Smooth muscle cell (in vitro differentiated cells): ENCODE measurements around the gene TROAP. TPM values are rescaled to one million over a fixed set of nuclear protein-coding genes. Genes with fewer than 3 reads are reported as not detected.

ENCODE experiments used
- DNase-seq: peaks from one replicate; lab custom pipeline; 2025; ENCODE audit not compliant: unreplicated experiment; lab: John Stamatoyannopoulos, UW
- H2AFZ ChIP-seq: fragments of 200-600 bp; sonication (generic); 2 replicates; pipeline ENCODE4 v1.6.0; 2016; ENCODE audit warnings: antibody characterized with exemption, low read depth, mild to moderate bottlenecking
- H3F3A ChIP-seq: fragments of 200-600 bp; sonication (generic); 2 replicates; pipeline ENCODE4 v1.6.0; 2017; ENCODE audit warnings: antibody characterized with exemption, low read depth
- H3K27ac ChIP-seq: fragments of 200-600 bp; sonication (generic); 2 replicates; pipeline ENCODE4 v1.5.1; 2016; ENCODE audit warnings: low read depth, mild to moderate bottlenecking
- H3K27me3 ChIP-seq: fragments of 200-600 bp; sonication (generic); 2 replicates; pipeline ENCODE4 v1.6.1; 2016; ENCODE audit warnings: low read depth, mild to moderate bottlenecking
- H3K36me3 ChIP-seq: fragments of 200-600 bp; sonication (generic); 2 replicates; pipeline ENCODE4 v1.5.1; 2016; ENCODE audit warnings: low read depth
- H3K4me1 ChIP-seq: fragments of 200-600 bp; sonication (generic); 2 replicates; pipeline ENCODE4 v1.5.1; 2016; ENCODE audit warnings: low read depth
- H3K4me2 ChIP-seq: fragments of 200-600 bp; sonication (generic); 2 replicates; pipeline ENCODE4 v1.6.0; 2016; ENCODE audit warnings: mild to moderate bottlenecking
- H3K4me3 ChIP-seq: fragments of 200-600 bp; sonication (generic); 2 replicates; pipeline ENCODE4 v1.5.1; 2016; ENCODE audit warnings: mild to moderate bottlenecking
- H3K79me2 ChIP-seq: fragments of 200-600 bp; sonication (generic); 2 replicates; pipeline ENCODE4 v1.6.0; 2016; ENCODE audit warnings: low read depth, mild to moderate bottlenecking
- H3K9ac ChIP-seq: fragments of 200-600 bp; sonication (generic); 2 replicates; pipeline ENCODE4 v1.6.0; 2016; ENCODE audit warnings: low read depth
- H3K9me3 ChIP-seq: fragments of 200-600 bp; sonication (generic); replicated peaks from 2 replicates; pipeline ENCODE4 v1.5.1; 2016; ENCODE audit warnings: low read depth
- H4K20me1 ChIP-seq: fragments of 200-600 bp; sonication (generic); 2 replicates; pipeline ENCODE4 v1.6.0; 2016; ENCODE audit warnings: low read depth
- WGBS: methylation state at CpG from one replicate; pipeline ENCODE4 v1.1.7; 2016; ENCODE audit warnings: low lambda C conversion rate; 5-methylcytosine and 5-hydroxymethylcytosine counted together
- polyA plus RNA-seq: library from polyadenylated mRNA; unstranded; fragments of >200 nt; fragmentation: Nextera tagmentation; extraction: Ambion mirVana; gene quantifications from 2 replicates; pipeline ENCODE4 v1.2.1, GENCODE V29; 2016
- total RNA-seq: library from RNA; depleted of rRNA; stranded (reverse); fragments of >200 nt; gene quantifications from 2 replicates; pipeline ENCODE4 v1.2.3, GENCODE V29; 2014
- TF ChIP-seq, protein P1 (sequence below): fragments of 200-600 bp; sonication (generic); IDR thresholded peaks from 2 replicates; pipeline ENCODE4 v1.5.1; 2017; ENCODE audit warnings: borderline replicate concordance, mild to moderate bottlenecking, antibody characterized with exemption; ENCODE audit not compliant: insufficient read depth, poor library complexity, severe bottlenecking

Gene TROAP
- total and polyA plus RNA-seq, 2 experiments from 2014 or later = 3.7 to 8.5 TPM

- Histone ChIP-seq H2AFZ (no peak overlapping the region), H3K27ac (no peak overlapping the region), H3K9me3 (no peaks in the 10 kb centered on the region), H3K4me3 (no peak overlapping the region), H4K20me1 (no peaks in the 10 kb centered on the region), H3K36me3 (no peaks in the 10 kb centered on the region), H3F3A (no peaks in the 10 kb centered on the region), H3K9ac (no peak overlapping the region), H3K4me2 (no peak overlapping the region), H3K79me2 (no peaks in the 10 kb centered on the region), H3K4me1 (peaks cover 3% of the 10 kb centered on the region), H3K27me3 (peaks cover 81% of the 10 kb centered on the region)
- DNase-seq = no peak
- TF ChIP-seq, protein P1, sequence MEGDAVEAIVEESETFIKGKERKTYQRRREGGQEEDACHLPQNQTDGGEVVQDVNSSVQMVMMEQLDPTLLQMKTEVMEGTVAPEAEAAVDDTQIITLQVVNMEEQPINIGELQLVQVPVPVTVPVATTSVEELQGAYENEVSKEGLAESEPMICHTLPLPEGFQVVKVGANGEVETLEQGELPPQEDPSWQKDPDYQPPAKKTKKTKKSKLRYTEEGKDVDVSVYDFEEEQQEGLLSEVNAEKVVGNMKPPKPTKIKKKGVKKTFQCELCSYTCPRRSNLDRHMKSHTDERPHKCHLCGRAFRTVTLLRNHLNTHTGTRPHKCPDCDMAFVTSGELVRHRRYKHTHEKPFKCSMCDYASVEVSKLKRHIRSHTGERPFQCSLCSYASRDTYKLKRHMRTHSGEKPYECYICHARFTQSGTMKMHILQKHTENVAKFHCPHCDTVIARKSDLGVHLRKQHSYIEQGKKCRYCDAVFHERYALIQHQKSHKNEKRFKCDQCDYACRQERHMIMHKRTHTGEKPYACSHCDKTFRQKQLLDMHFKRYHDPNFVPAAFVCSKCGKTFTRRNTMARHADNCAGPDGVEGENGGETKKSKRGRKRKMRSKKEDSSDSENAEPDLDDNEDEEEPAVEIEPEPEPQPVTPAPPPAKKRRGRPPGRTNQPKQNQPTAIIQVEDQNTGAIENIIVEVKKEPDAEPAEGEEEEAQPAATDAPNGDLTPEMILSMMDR = no peak
- WGBS = 76% methylated on average over 16 of the region's 16 CpGs
These were observed 12.3 kb downstream of the TROAP start for GRCh38 chr12:49335118-49335954.

GRCh38 chr12:49335955-49336644 is 13.0 kb downstream of the TROAP start:
- no peak overlapping the region for H3K9ac ChIP-seq
- WGBS = 30% methylated on average over 71 of the region's 72 CpGs
- no peaks in the 10 kb centered on the region for H3K9me3 ChIP-seq
- no peaks in the 10 kb centered on the region for H3F3A ChIP-seq
- no peak for DNase-seq
- peak overlapping the region; percentile 78 for H2AFZ ChIP-seq
- H3K27me3 ChIP-seq = peaks cover 89% of the 10 kb centered on the region
- no peaks in the 10 kb centered on the region for H3K36me3 ChIP-seq
- peaks cover 6% of the 10 kb centered on the region for H3K4me1 ChIP-seq
- H3K4me2 ChIP-seq = peak overlapping the region; percentile 85
- H4K20me1 ChIP-seq = no peaks in the 10 kb centered on the region
- TF ChIP-seq, protein P1 = no peak
- H3K27ac ChIP-seq = no peak overlapping the region
- no peaks in the 10 kb centered on the region for H3K79me2 ChIP-seq
- no peak overlapping the region for H3K4me3 ChIP-seq

DNA sequence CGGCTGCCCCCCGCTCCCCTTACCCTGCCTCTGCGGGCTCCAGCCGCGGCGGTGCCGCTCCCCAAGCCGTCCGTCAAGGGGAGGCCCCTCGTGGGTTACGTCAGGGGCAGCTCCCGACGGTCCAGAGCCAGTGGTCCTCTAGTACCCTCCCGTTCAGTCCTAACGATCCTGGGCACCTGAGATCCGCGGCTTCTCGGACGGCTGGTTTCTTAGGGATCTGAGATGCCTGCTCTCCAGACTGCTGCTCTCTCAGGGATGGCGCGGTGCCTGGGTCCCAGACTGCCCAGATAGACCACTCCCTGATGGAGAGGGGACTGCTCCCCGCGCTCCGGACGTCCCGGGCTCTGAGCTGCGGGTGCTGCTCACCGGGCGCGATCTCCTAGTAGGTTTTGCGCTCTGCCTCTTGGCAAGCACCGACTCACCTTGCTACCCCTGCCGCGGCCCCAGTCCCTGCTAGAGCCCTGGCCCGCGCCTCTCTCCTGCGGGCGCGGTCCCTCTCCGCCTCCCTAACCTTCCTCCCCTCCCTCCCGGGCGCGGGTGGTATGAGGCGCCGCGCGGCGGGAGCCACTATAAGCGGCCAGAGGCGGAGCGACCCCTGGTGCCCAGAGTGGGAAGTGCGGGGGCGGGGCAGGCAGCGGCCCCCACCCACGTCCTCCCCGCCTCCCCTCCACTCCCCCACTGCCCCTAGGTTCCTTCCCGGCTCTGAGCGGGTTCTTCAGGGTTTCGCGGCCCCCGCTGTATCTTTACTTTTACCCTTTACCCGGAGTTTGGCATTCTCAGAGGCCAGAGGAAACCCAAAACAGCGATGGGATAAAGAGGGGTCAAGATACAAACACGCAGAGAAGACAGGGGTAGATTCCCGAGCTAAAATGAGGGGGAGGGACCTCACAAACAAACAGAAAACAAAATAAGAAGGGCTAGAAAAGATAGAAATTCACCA is 13.9 kb downstream of the TROAP start, which contains the start of gene C1QL4:
Gene C1QL4 (minus strand): TSS at position 544 of the 940 bp plus-strand sequence. CDS start 711 bp downstream, outside the sequence.
- peak within 1 kb of the TSS; percentile 49 for H3K4me3 ChIP-seq
- no peak within 1 kb of the TSS for H3K9ac ChIP-seq
- H3K4me1 ChIP-seq = peaks cover 14% of the 10 kb centered on the region
- H3K9me3 ChIP-seq = no peaks in the 10 kb centered on the region
- peak within 1 kb of the TSS; percentile 85 for H3K4me2 ChIP-seq
- WGBS = 5% methylated on average over 57 of the region's 65 CpGs
- DNase-seq = peak; percentile 78
- peak within 1 kb of the TSS; percentile 78 for H2AFZ ChIP-seq
- no peak within 1 kb of the TSS for H3K27ac ChIP-seq
- H4K20me1 ChIP-seq = no peaks in the 10 kb centered on the region
- no peaks in the 10 kb centered on the region for H3F3A ChIP-seq
- H3K36me3 ChIP-seq = no peaks in the 10 kb centered on the region
- no peaks in the 10 kb centered on the region for H3K79me2 ChIP-seq
- TF ChIP-seq, protein P1 = peak; percentile 94
- H3K27me3 ChIP-seq = peaks cover 97% of the 10 kb centered on the region
